K562 (cell line): ENCODE results near the gene U2AF1L4. TPM values are rescaled to one million over a fixed set of nuclear protein-coding genes. Genes with fewer than 3 reads are reported as not detected.

ENCODE experiments used
- ARID1B ChIP-seq: fragments of 450-650 bp; IDR thresholded peaks from 2 replicates; pipeline ENCODE4 v1.6.1; 2016; ENCODE audit warnings: antibody characterized with exemption, mild to moderate bottlenecking, inconsistent platforms
- CHCHD3 ChIP-seq: fragments of 250-450 bp; sonication (Bioruptor Pico); IDR thresholded peaks from 2 replicates; pipeline ENCODE4 v2.1.2; 2022; ENCODE audit warnings: mild to moderate bottlenecking
- CREB1 ChIP-seq, 2 experiments: sonication (generic) in 1 of 2; formaldehyde crosslinking in 1 of 2; IDR thresholded peaks; 2 replicates each; pipeline versions ENCODE4 v1.6.1 to v1.8.0; 2012 to 2022; ENCODE audit warnings: inconsistent platforms in 1 of 2, mild to moderate bottlenecking in 1 of 2, missing genetic modification reagents in 1 of 2, moderate library complexity in 1 of 2
- ELF1 ChIP-seq: fragments of 200-800 bp; sonication (Bioruptor generic); IDR thresholded peaks from 2 replicates; pipeline ENCODE4 v1.6.1; 2016; ENCODE audit warnings: missing genetic modification characterization, missing compliant biosample characterization
- ERF ChIP-seq: fragments of 450-650 bp; formaldehyde crosslinking; IDR thresholded peaks from 2 replicates; pipeline ENCODE4 v1.4.0; 2020; ENCODE audit warnings: mild to moderate bottlenecking, mixed read lengths
- GATA2 ChIP-seq: sonication (generic); formaldehyde crosslinking; IDR thresholded peaks from 2 replicates; pipeline ENCODE4 v1.4.0; 2020; ENCODE audit warnings: mild to moderate bottlenecking, missing genetic modification reagents
- HCFC1 ChIP-seq: IDR thresholded peaks from 2 replicates; pipeline ENCODE4 v1.6.1; 2012; ENCODE audit warnings: low read depth, low read length, improper control_type of control experiment
- HNRNPK ChIP-seq: fragments of 200-400 bp; formaldehyde crosslinking; IDR thresholded peaks from one replicate; pipeline ENCODE4 v1.6.1; 2018; ENCODE audit warnings: mild to moderate bottlenecking, low read depth, low read length; ENCODE audit not compliant: poor library complexity, severe bottlenecking
- KDM2B ChIP-seq: fragments of 250-450 bp; sonication (Bioruptor Pico); IDR thresholded peaks from 2 replicates; pipeline ENCODE4 v1.8.0; 2021; ENCODE audit warnings: mild to moderate bottlenecking, moderate library complexity
- NFIX ChIP-seq: fragments of 250-450 bp; sonication (Bioruptor Pico); IDR thresholded peaks from 2 replicates; pipeline ENCODE4 v1.4.0; 2020; ENCODE audit warnings: low read depth, mild to moderate bottlenecking, moderate library complexity
- NONO ChIP-seq, 2 experiments: fragments of 200-400 bp in 1 of 2; fragments of 450-650 bp in 1 of 2; formaldehyde crosslinking in 1 of 2; IDR thresholded peaks; 2 replicates each; pipeline ENCODE4 v1.6.1; 2017; ENCODE audit warnings: low read depth in 2 of 2, mild to moderate bottlenecking in 2 of 2, moderate library complexity in 2 of 2, low read length in 1 of 2
- RBBP5 ChIP-seq: fragments of 200-600 bp; sonication (generic); IDR thresholded peaks from 2 replicates; pipeline ENCODE4 v1.6.1; 2012; ENCODE audit warnings: borderline replicate concordance, mild to moderate bottlenecking, low read length, control low read depth, inconsistent platforms; ENCODE audit not compliant: insufficient read depth, poor library complexity, severe bottlenecking
- SP2 ChIP-seq: IDR thresholded peaks from 2 replicates; pipeline ENCODE4 v1.6.1; 2011; ENCODE audit warnings: mild to moderate bottlenecking, low read depth, low read length, moderate library complexity; ENCODE audit not compliant: poor library complexity, severe bottlenecking; ENCODE audit errors: extremely low read depth
- STAG1 ChIP-seq: sonication (generic); formaldehyde crosslinking; IDR thresholded peaks from 2 replicates; pipeline ENCODE4 v1.5.0; 2020; ENCODE audit warnings: missing genetic modification reagents, borderline replicate concordance
- U2AF1 ChIP-seq: fragments of 200-400 bp; formaldehyde crosslinking; optimal IDR thresholded peaks from 2 replicates; pipeline ENCODE3; 2017; ENCODE audit warnings: mild to moderate bottlenecking, low read depth, low read length, moderate library complexity
- ZBTB7A ChIP-seq: IDR thresholded peaks from 2 replicates; pipeline ENCODE4 v1.6.1; 2011; ENCODE audit warnings: low read depth, mild to moderate bottlenecking, low read length, moderate library complexity, borderline replicate concordance; ENCODE audit not compliant: control insufficient read depth
- ZFX ChIP-seq: sonication (generic); formaldehyde crosslinking; IDR thresholded peaks from 2 replicates; pipeline ENCODE4 v1.8.0; 2022; ENCODE audit warnings: mild to moderate bottlenecking, missing genetic modification reagents, moderate library complexity
- ZKSCAN8 ChIP-seq: fragments of 200-800 bp; sonication (Bioruptor generic); IDR thresholded peaks from 2 replicates; pipeline ENCODE4 v1.6.1; 2016; ENCODE audit warnings: missing genetic modification characterization, missing compliant biosample characterization
- ZNF551 ChIP-seq: fragments of 250-450 bp; sonication (Bioruptor Pico); IDR thresholded peaks from 2 replicates; pipeline ENCODE4 v1.5.0; 2021; ENCODE audit warnings: mild to moderate bottlenecking, moderate library complexity
- polyA plus RNA-seq, 8 experiments: library from polyadenylated mRNA; depleted of rRNA in 4 of 8; stranded (reverse) in 5 of 8; unstranded in 3 of 8; fragments of >200 nt; fragmentation: Nextera tagmentation in 2 of 8; fragmentation: Illumina TruSeq in 1 of 8; extraction: Ambion mirVana in 2 of 8; extraction: Trizol in 1 of 8; gene quantifications; 2 replicates each; pipeline versions ENCODE4 v1.2.1 to v1.2.3, GENCODE V29; 2011 to 2014; ENCODE audit warnings: inconsistent platforms in 1 of 8, missing spikeins in 1 of 8
- total RNA-seq, 7 experiments: library from RNA; depleted of rRNA in 6 of 7; stranded (reverse); fragments of >200 nt in 6 of 7; fragmentation: Illumina TruSeq in 2 of 7; extraction: Trizol in 2 of 7; gene quantifications; 2 replicates each; pipeline versions ENCODE4 v1.2.1 to v1.2.3, GENCODE V29; 2011 to 2021; ENCODE audit warnings: low replicate concordance in 1 of 7
- TF ChIP-seq, protein P1 (sequence below): IDR thresholded peaks from 3 replicates; pipeline ENCODE4 v1.6.1; 2011; ENCODE audit warnings: borderline replicate concordance, mild to moderate bottlenecking; ENCODE audit not compliant: insufficient read length, insufficient read depth
- TF ChIP-seq, protein P2 (sequence below): fragments of 250-450 bp; sonication (Bioruptor Pico); IDR thresholded peaks from 2 replicates; pipeline ENCODE4 v1.8.0; 2021; ENCODE audit warnings: moderate library complexity, mild to moderate bottlenecking, inconsistent platforms
- TF ChIP-seq, protein P3 (sequence below): sonication (generic); formaldehyde crosslinking; IDR thresholded peaks from 2 replicates; pipeline ENCODE4 v1.8.0; 2022; ENCODE audit warnings: missing genetic modification reagents, mild to moderate bottlenecking, moderate library complexity, borderline replicate concordance

Gene U2AF1L4
- total and polyA plus RNA-seq, 9 of the 15 experiments (the other 6 are each of a cell fraction or from before 2014, with no cell fraction given), result 8.4 to 19.5 (median 12.6) TPM

DNA sequence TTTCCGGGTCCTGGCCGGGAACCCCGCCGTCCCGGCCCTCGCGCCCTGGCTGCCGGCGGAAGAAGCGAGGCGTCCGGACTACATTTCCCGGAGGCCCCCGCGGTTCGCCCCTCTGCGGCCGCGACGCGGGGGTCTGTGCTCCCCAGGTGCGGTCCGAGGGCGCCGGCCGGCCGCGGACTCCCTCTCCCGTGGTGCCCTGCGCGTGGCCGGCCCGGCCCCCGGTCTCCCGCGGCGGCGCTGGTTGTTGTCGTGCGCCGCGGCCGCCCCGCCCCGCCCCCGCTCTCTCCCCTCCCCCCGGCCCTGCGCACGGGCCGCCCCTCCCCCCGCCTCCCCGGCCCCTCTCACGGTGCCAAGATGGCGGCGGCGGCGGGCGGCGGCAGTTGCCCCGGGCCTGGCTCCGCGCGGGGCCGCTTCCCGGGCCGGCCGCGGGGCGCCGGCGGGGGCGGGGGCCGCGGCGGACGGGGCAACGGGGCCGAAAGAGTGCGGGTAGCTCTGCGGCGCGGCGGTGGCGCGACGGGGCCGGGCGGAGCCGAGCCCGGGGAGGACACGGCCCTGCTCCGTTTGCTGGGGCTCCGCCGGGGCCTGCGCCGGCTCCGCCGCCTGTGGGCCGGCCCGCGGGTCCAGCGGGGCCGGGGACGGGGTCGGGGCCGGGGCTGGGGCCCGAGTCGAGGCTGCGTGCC lies 27.4 kb downstream of the U2AF1L4 start, which contains the start of gene KMT2B (continued):
- TF ChIP-seq SP2 (no peak), ERF (no peak), ZKSCAN8 (CRISPR knock-in tag) (no peak), U2AF1 (peak; percentile 12), ELF1 (tag) (peak; percentile 92), GATA2 (CRISPR knock-in tag) (no peak), CREB1 (IDR thresholded peaks at IDR 0.05) (peak; percentile 90), CREB1 (CRISPR knock-in tag; IDR thresholded peaks at IDR 0.05) (peak; percentile 79), RBBP5 (peak; percentile 42), ARID1B (no peak), ZNF551 (no peak), STAG1 (no peak), NONO (IDR thresholded peaks at IDR 0.05; ENCODE audit: low read depth in 2 of 2, low read length in 1 of 2) (0 out of 4 replicates have a peak, but pooled peaks of 1 of the 2 experiments have one; percentile 57), HCFC1 (peak; percentile 74), NFIX (CRISPR knock-in tag) (no peak), ZBTB7A (peak; percentile 93), KDM2B (CRISPR knock-in tag) (no peak), ZFX (CRISPR knock-in tag) (no peak), CHCHD3 (CRISPR knock-in tag) (no peak), HNRNPK (no peak)
- TF ChIP-seq, protein P1, sequence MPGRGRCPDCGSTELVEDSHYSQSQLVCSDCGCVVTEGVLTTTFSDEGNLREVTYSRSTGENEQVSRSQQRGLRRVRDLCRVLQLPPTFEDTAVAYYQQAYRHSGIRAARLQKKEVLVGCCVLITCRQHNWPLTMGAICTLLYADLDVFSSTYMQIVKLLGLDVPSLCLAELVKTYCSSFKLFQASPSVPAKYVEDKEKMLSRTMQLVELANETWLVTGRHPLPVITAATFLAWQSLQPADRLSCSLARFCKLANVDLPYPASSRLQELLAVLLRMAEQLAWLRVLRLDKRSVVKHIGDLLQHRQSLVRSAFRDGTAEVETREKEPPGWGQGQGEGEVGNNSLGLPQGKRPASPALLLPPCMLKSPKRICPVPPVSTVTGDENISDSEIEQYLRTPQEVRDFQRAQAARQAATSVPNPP, result no peak
- TF ChIP-seq, protein P2, sequence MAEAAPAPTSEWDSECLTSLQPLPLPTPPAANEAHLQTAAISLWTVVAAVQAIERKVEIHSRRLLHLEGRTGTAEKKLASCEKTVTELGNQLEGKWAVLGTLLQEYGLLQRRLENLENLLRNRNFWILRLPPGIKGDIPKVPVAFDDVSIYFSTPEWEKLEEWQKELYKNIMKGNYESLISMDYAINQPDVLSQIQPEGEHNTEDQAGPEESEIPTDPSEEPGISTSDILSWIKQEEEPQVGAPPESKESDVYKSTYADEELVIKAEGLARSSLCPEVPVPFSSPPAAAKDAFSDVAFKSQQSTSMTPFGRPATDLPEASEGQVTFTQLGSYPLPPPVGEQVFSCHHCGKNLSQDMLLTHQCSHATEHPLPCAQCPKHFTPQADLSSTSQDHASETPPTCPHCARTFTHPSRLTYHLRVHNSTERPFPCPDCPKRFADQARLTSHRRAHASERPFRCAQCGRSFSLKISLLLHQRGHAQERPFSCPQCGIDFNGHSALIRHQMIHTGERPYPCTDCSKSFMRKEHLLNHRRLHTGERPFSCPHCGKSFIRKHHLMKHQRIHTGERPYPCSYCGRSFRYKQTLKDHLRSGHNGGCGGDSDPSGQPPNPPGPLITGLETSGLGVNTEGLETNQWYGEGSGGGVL (CRISPR knock-in tag), result no peak
- TF ChIP-seq, protein P3, sequence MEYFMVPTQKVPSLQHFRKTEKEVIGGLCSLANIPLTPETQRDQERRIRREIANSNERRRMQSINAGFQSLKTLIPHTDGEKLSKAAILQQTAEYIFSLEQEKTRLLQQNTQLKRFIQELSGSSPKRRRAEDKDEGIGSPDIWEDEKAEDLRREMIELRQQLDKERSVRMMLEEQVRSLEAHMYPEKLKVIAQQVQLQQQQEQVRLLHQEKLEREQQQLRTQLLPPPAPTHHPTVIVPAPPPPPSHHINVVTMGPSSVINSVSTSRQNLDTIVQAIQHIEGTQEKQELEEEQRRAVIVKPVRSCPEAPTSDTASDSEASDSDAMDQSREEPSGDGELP (CRISPR knock-in tag), result no peak
